Right renal pelvis (tissue), 4 donors: ENCODE data around the gene KRTAP5-9. TPM values are rescaled to one million over a fixed set of nuclear protein-coding genes. Genes with fewer than 3 reads are reported as not detected.
"Not testable (repeated sequence)": the region's sequence is repeated elsewhere in the genome, so short reads cannot be mapped to it uniquely, and the experiment has no call there.

Source experiments
- DNase-seq, 4 donors: peaks; one replicate each; pipeline ENCODE4 v3.0.0-alpha.2; 2013; ENCODE audit warnings: low read depth in 4 of 4, low spot score in 3 of 4, missing footprints in 1 of 4
- polyA plus RNA-seq, 4 donors: library from polyadenylated mRNA; unstranded; fragments of 120-200 nt; gene quantifications; one replicate each; pipeline ENCODE4 v1.2.1, GENCODE V29; 2013; ENCODE audit not compliant: insufficient read length in 4 of 4

The KRTAP5-9 gene
- under 1 TPM; 0.19 to 0.47 (median 0.44) TPM for polyA plus RNA-seq

GRCh38 chr11:71548120-71548519 lies at the start of gene KRTAP5-9:
Gene KRTAP5-9, plus strand, starts transcription at chr11:71548420. Its CDS starts 238 bp downstream, at chr11:71548658.
- no peak for DNase-seq

- no peak for DNase-seq
Observed at GRCh38 chr11:71499125-71499524, 49.1 kb upstream of the KRTAP5-9 start.

GRCh38 chr11:71499546-71499945 lies 48.7 kb upstream of the KRTAP5-9 start:
- no peak for DNase-seq

- DNase-seq = no peak
Observed at GRCh38 chr11:71500601-71501021, 47.6 kb upstream of the KRTAP5-9 start.

- no peak for DNase-seq
Observed at GRCh38 chr11:71501071-71501985, 46.9 kb upstream of the KRTAP5-9 start.

DNA sequence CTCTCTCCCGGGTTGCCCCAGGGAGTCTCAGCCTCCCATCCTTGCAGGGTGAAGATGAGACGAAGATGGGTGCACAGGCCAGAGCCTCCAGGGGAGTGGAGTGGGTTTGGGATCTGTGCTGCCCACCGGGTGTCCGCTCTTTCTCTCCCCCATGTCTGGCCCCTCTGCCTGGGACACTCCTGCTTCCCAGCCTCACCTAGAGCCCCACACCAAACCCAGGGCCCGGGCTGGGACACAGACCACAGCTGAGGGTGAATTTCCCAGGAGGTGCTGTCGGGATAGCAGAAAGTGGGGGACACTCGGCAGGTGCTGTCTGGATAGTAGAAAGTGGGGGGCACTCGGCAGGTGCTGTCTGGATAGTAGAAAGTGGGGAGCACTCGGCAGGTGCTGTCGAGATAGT lies 46.2 kb upstream of the KRTAP5-9 start:
- DNase-seq = no peak

DNA sequence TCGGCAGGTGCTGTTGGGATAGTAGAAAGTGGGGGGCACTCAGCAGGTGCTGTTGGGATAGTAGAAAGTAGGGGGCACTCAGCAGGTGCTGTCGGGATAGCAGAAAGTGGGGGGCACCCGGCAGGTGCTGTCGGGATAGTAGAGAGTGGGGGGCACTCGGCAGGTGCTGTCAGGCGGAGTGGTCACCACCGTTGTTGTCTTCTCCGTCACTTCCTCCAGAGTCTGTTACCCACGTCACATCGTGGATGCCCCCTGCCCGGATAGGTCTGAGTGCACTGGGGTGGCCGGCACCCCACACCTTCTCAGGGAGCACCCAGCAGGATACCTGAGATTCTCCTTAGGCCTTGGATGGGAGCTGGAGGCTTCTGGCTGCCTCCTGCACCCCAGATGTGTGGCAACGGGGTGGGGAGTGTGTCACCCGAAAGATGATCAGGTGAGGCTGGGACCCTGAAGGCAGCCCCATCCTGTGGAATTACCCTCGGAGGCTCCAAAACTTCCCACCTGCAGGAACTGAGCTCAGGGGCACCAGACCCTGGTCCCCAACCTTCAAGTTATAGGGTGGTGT lies 45.3 kb upstream of the KRTAP5-9 start:
- no peak for DNase-seq

DNA sequence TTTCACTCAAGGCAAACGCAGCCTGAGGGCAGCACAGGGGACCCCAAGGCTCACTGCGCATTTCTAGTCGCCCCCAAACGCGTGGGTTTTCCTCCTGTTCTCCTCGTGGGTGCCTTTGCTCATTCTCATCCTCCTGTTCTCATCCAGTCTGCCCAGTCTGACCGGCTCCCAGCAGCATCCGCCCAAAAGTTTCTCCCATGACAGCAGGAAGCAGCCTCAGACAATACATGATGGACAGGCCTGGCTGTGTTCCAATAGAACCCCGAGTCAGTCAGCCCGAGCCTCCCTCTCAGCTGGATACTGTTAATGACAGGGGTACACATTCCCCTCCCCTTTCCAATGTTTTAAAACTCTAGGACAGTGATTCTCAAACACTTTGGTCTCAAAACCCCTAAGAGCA lies 43.7 kb upstream of the KRTAP5-9 start:
- DNase-seq = no peak

DNA sequence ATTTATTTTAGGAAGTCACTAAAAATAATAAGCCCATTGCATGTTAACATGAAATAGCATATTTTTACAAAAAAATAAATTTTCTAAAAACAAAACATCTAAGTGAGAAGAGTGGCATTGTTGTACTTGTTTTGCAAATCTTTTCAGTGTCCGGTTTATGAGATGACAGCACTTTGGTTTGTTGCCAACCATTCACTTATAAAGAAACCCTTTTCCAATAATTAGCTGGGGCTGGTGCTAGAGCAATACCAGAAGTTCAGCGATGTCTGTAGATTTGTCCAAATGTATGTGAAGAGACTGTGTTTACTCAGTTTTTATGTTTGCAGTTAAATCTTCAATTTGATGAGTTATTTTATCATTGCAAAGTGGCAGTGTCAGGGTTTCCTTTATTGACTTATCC lies 43.2 kb upstream of the KRTAP5-9 start:
- no peak for DNase-seq

DNA sequence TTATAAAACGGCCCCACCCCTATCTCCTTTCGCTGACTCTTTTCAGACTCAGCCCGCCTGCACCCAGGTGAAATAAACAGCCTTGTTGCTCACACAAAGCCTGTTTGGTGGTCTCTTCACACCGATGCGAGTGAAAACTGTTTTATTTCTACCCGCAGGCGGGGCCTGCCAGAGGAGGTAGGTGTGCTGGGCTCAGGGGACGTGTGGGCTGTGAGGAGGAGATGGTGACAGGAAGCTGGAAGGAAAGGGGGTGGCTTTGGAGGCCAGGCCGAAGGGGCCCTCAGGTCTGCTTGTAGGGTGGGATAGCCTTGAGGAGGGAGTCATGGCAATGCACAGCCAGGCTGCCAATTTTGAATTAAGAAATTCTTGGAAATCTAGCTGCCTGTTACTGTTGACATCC lies 42.4 kb upstream of the KRTAP5-9 start:
- no peak for DNase-seq

DNA sequence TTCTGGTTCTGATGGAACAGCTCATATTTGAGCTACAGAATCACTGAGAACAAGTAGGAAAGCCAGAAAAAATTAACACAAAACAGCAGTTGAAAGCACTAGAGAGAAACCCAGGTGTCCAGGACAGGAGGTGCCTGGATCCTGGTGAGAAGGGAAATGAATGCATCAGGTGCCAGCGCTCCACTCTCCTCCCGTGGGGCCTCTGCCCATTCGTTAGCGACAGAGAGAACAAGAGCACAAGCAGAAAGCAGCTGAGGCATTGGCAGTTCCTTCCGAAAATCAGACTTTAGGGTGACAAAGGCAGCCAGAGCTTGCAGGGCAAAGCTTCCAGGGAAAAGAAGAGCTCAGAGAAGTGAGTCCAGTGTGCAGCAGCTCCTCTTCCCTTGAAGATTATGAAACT lies 41.1 kb upstream of the KRTAP5-9 start:
- DNase-seq = no peak

GRCh38 chr11:71518506-71519471 lies 29.4 kb upstream of the KRTAP5-9 start:
- DNase-seq = no peak

GRCh38 chr11:71519546-71519945 lies 28.7 kb upstream of the KRTAP5-9 start:
- no peak for DNase-seq

DNA sequence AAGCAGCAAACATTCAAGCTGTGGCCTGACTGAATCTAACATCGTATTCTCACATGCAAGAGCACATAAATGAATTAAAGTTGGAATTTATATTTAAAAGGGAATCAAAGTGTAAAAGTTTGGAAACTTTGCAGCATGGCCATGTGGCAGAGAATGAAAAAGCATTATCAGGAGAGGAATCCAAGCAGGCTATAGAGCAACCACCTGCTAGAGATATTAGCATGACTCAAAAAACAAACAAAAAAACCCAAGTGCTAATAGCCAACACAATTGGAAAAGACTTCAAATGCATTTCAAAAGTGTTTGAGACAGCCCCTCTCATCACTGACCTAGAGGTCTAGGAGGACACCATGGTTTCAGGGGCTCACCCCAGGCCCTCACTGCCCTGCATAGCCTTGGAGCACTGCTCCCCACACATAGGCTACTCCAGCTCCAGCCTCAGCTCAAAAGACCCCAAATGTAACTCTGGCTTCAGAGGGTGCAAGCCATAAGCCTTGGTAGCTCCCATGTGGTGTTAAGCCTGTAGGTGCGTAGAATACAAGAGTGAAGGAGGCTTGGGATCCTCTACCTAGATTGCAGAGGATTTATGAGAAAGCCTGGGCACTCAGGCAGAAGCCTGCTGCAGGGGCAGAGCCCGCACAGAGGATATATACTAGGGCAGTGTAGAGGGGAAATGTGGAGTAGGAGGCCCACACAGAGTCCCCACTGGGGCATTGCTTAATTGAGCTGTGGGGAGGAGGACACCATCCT lies 22.9 kb upstream of the KRTAP5-9 start:
- no peak for DNase-seq

GRCh38 chr11:71525938-71526495 lies 22.2 kb upstream of the KRTAP5-9 start:
- DNase-seq = no peak

- not testable (repeated sequence) for DNase-seq
Observed at GRCh38 chr11:71526796-71527575, 21.2 kb upstream of the KRTAP5-9 start, which contains the start of gene KRTAP5-7. Gene KRTAP5-7, plus strand, starts transcription at chr11:71527267. Its CDS starts 34 bp downstream, at chr11:71527301.

DNA sequence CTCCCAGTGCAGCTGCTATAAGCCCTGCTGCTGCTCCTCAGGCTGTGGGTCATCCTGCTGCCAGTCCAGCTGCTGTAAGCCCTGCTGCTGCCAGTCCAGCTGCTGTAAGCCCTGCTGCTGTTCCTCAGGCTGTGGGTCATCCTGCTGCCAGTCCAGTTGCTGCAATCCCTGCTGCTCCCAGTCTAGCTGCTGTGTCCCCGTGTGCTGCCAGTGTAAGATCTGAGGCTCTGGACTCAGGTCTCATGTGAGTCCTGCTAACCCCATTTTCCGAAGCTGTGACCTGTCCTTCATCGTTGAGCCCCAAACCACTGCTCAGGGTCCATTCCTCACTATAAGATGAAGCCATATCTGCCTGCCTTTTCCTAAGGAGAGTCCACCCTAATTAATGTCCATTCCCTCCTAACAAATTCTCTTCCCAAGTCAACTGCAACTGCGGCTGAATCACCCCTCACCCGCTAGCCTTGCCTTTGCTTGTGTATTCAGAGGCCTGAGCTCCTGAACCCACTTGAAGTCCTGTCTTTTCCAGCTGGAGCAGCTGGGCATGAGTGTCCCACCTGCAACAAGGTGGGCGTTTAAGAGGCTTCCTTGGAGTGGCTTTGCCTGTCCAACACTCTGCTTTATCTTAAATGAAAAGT lies 20.5 kb upstream of the KRTAP5-9 start:
- no peak for DNase-seq

- no peak for DNase-seq
Observed at GRCh38 chr11:71530602-71531001, 17.6 kb upstream of the KRTAP5-9 start.
